SU-DHL-6 (cell line): ENCODE data around the gene CNTN4.
"Not testable (repeated sequence)": the region's sequence is repeated elsewhere in the genome, so short reads cannot be mapped to it uniquely, and the experiment has no call there.

Experiments used
- H2AFZ ChIP-seq: fragments of 200-600 bp; sonication (generic); 2 replicates; pipeline ENCODE4 v1.6.1; 2014; ENCODE audit warnings: low read depth, mild to moderate bottlenecking, moderate library complexity, mixed read lengths, antibody characterized with exemption, low read length; ENCODE audit not compliant: severe bottlenecking
- H3F3A ChIP-seq: fragments of 200-600 bp; shearing (Covaris generic); 2 replicates; pipeline ENCODE4 v1.6.0; 2016; ENCODE audit warnings: antibody characterized with exemption, mild to moderate bottlenecking; ENCODE audit not compliant: insufficient read depth
- H3K27ac ChIP-seq: fragments of 200-600 bp; sonication (generic); 2 replicates; pipeline ENCODE4 v1.5.1; 2016; ENCODE audit warnings: low read depth, mild to moderate bottlenecking, low read length, moderate library complexity, mixed read lengths
- H3K27me3 ChIP-seq: fragments of 200-600 bp; sonication (generic), shearing (Covaris generic); 2 replicates; pipeline ENCODE4 v1.6.0; 2014; ENCODE audit warnings: mild to moderate bottlenecking, low read length
- H3K36me3 ChIP-seq: fragments of 200-600 bp; sonication (generic); 2 replicates; pipeline ENCODE4 v1.6.1; 2014; ENCODE audit warnings: mild to moderate bottlenecking, low read length, mixed read lengths
- H3K4me2 ChIP-seq: fragments of 300-600, 200-600 bp; shearing (Covaris generic), sonication (generic); 2 replicates; pipeline ENCODE4 v1.6.0; 2014; ENCODE audit warnings: low read length, low read depth, mild to moderate bottlenecking; ENCODE audit not compliant: poor library complexity, severe bottlenecking
- H3K4me3 ChIP-seq: fragments of 200-600 bp; sonication (generic); 2 replicates; pipeline ENCODE4 v1.5.1; 2014; ENCODE audit warnings: antibody characterized with exemption, low read length, mild to moderate bottlenecking, mixed read lengths; ENCODE audit not compliant: insufficient read depth, poor library complexity, severe bottlenecking
- H3K79me2 ChIP-seq: fragments of 200-600 bp; sonication (generic); 2 replicates; pipeline ENCODE4 v1.6.1; 2014; ENCODE audit warnings: mild to moderate bottlenecking, low read length, moderate library complexity; ENCODE audit not compliant: insufficient read depth
- H3K9ac ChIP-seq: fragments of 200-600 bp; sonication (generic); 2 replicates; pipeline ENCODE4 v1.7.0; 2014; ENCODE audit warnings: mild to moderate bottlenecking, low read length
- H3K9me2 ChIP-seq: fragments of 200-600 bp; sonication (generic); replicated peaks from 2 replicates; pipeline ENCODE4 v1.6.1; 2014; ENCODE audit warnings: low read length; ENCODE audit not compliant: insufficient read depth
- H3K9me3 ChIP-seq: fragments of 200-600 bp; sonication (generic); 2 replicates; pipeline ENCODE4 v1.6.1; 2014; ENCODE audit warnings: low read length, mixed read lengths; ENCODE audit not compliant: insufficient read depth
- H4K20me1 ChIP-seq: fragments of 200-600 bp; sonication (generic); 2 replicates; pipeline ENCODE4 v1.6.1; 2014; ENCODE audit warnings: low read depth, mild to moderate bottlenecking, antibody characterized with exemption, low read length, moderate library complexity, mixed read lengths
- EZH2phosphoT487 ChIP-seq: fragments of 200-600 bp; sonication (generic), shearing (Covaris generic); conservative IDR thresholded peaks from 2 replicates; pipeline ENCODE4 v1.6.1; 2018; ENCODE audit warnings: mild to moderate bottlenecking, antibody characterized with exemption, low read length, moderate library complexity, mixed read lengths
- TF ChIP-seq, protein P1 (sequence below): fragments of 200-600 bp; sonication (generic); IDR thresholded peaks from one replicate; pipeline ENCODE4 v1.5.1; 2017; ENCODE audit warnings: antibody characterized with exemption, mild to moderate bottlenecking, low read length, moderate library complexity; ENCODE audit not compliant: insufficient read depth, poor library complexity, severe bottlenecking

Gene CNTN4

DNA sequence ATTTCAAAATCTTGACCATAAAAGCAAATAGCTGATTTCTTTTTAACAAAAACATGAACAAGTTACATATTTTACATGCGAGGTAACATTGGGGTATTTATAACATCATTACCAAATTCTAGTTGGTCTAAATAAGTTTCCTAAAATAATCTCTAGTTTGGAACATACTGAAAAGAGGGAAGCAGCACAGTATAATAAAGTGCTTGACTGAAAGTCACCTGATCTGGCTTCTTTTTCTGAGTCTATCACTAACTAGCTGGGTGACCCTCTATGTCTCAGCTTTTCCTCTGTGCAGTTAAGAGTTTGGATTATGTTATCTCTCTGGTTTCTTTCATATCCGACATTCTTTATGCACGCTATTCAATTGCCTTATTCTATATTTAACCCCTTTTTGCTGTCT is 19.8 kb upstream of the CNTN4 start:
- H3K9me2 ChIP-seq: no peaks in the 10 kb centered on the region
- no peaks in the 10 kb centered on the region for H4K20me1 ChIP-seq
- TF ChIP-seq, protein P1, sequence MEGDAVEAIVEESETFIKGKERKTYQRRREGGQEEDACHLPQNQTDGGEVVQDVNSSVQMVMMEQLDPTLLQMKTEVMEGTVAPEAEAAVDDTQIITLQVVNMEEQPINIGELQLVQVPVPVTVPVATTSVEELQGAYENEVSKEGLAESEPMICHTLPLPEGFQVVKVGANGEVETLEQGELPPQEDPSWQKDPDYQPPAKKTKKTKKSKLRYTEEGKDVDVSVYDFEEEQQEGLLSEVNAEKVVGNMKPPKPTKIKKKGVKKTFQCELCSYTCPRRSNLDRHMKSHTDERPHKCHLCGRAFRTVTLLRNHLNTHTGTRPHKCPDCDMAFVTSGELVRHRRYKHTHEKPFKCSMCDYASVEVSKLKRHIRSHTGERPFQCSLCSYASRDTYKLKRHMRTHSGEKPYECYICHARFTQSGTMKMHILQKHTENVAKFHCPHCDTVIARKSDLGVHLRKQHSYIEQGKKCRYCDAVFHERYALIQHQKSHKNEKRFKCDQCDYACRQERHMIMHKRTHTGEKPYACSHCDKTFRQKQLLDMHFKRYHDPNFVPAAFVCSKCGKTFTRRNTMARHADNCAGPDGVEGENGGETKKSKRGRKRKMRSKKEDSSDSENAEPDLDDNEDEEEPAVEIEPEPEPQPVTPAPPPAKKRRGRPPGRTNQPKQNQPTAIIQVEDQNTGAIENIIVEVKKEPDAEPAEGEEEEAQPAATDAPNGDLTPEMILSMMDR: no peak
- no peak for TF ChIP-seq EZH2phosphoT487
- H3K36me3 ChIP-seq: no peaks in the 10 kb centered on the region
- H3K4me2 ChIP-seq: no peak overlapping the region
- H2AFZ ChIP-seq: no peak overlapping the region
- H3K27me3 ChIP-seq: no peaks in the 10 kb centered on the region
- no peak overlapping the region for H3K27ac ChIP-seq
- no peaks in the 10 kb centered on the region for H3K9me3 ChIP-seq
- no peaks in the 10 kb centered on the region for H3F3A ChIP-seq
- H3K4me3 ChIP-seq: no peak overlapping the region
- no peak overlapping the region for H3K9ac ChIP-seq
- no peaks in the 10 kb centered on the region for H3K79me2 ChIP-seq

DNA sequence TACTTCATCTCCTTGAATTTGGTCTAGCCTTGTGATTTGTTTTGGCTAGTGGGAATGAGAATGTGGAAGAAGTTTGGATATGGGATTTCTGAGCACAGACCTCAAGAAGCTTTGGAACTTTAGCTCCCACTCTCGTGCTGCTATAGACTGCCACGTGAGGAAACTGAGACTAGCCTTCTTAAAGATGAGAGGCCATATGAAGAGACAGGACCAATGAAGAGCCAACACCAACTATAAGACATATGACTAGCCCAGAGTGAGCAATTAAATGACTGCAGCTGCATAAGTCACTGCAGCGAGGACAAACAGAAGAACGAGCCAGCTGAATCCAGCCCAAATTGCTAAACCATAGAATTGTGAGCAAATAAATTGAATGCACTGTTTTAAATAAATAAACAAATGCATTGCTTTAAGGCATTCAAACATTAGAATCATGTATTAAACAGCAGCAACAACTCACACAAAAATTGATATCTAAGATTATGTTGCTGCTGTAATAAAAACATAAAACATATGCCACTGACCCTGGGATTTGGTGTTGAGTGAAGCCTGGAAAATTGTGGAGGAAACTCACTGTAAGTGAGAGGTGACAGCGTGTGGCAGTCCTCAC is 15.7 kb upstream of the CNTN4 start:
- Histone ChIP-seq H3K79me2 (no peaks in the 10 kb centered on the region), H3K9me3 (no peaks in the 10 kb centered on the region), H3K4me3 (no peak overlapping the region), H3K27ac (no peak overlapping the region), H3K27me3 (no peaks in the 10 kb centered on the region), H3F3A (no peaks in the 10 kb centered on the region), H2AFZ (no peak overlapping the region), H3K4me2 (no peak overlapping the region), H3K9ac (no peak overlapping the region), H4K20me1 (no peaks in the 10 kb centered on the region), H3K36me3 (no peaks in the 10 kb centered on the region), H3K9me2 (no peaks in the 10 kb centered on the region)
- TF ChIP-seq, protein P1: no peak
- TF ChIP-seq EZH2phosphoT487: no peak

DNA sequence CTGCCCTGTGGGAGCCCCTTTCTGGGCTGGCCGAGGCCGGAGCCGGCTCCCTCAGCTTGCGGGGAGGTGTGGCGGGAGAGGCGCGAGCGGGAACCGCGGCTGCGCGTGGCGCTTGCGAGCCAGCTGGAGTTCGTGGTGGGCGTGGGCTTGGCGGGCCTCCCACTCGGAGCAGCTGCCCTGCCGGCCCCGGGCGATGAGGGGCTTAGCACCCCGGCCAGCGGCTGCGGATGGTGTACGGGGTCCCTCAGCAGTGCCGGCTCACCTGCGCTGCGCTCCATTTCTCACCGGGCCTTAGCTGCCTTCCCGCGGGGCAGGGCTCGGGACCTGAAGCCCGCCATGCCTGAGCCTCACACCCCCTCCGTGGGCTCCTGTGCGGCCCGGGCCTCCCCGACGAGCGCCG is 15.1 kb upstream of the CNTN4 start:
- H3K9me3 ChIP-seq, H3K4me2 ChIP-seq, H3K4me3 ChIP-seq, H3K79me2 ChIP-seq, H3F3A ChIP-seq, H3K9me2 ChIP-seq, H3K9ac ChIP-seq, H2AFZ ChIP-seq, H3K27ac ChIP-seq, H4K20me1 ChIP-seq, H3K36me3 ChIP-seq, H3K27me3 ChIP-seq: not testable (repeated sequence)

DNA sequence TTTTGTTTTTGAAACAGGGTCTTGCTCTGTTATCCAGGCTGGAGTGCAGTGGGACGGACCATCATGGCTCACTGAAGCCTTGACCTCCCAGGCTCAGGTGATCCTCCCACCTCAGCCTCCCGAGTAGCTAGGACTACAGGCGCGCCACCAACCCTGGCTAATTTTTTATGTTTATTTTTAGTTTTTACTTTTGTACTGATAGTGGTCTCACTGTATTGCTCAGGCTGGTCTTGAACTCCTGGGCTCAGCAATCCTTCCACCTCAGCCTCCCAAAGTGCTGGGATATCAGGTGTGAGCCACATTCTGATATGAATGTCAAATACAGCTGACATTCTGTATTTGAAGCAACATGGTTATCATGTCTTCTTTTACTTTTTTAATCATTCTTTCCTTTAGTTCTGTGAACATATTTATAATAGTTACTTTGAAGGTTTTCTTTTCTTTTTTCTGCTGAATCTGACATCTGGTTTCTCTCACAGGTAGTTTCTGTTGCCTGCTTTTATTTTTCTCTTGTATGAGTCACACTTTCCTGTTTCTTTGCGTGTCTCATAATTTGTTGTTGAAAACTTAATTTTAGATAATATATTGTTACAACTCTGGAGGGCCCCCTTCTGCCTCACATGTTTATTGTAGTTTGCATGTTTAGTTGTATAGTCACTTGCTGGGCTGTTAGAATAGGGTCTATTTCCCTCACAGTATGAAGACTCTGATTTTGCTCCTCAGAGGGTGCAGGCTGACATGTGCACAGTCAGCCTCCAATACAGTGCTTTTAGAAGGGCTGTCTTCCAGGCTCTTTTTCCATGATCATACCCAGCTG is 8.4 kb upstream of the CNTN4 start:
- no peaks in the 10 kb centered on the region for H3K9me3 ChIP-seq
- H3K4me3 ChIP-seq: no peak overlapping the region
- no peaks in the 10 kb centered on the region for H3F3A ChIP-seq
- no peaks in the 10 kb centered on the region for H3K79me2 ChIP-seq
- no peak for TF ChIP-seq EZH2phosphoT487
- TF ChIP-seq, protein P1: no peak
- H3K27me3 ChIP-seq: no peaks in the 10 kb centered on the region
- H3K9me2 ChIP-seq: no peaks in the 10 kb centered on the region
- no peak overlapping the region for H2AFZ ChIP-seq
- no peak overlapping the region for H3K9ac ChIP-seq
- H3K27ac ChIP-seq: no peak overlapping the region
- H3K4me2 ChIP-seq: no peak overlapping the region
- H4K20me1 ChIP-seq: no peaks in the 10 kb centered on the region
- H3K36me3 ChIP-seq: no peaks in the 10 kb centered on the region
